Glutamatergic neuron (in vitro differentiated cells): Measurements from ENCODE around the gene STK25. TPM values are rescaled to one million over a fixed set of nuclear protein-coding genes. Genes with fewer than 3 reads are reported as not detected.

ENCODE experiments used
- DNase-seq: peaks from one replicate; pipeline ENCODE4 v3.0.0; 2022
- H3K27ac Mint-ChIP-seq: one replicate; pipeline ENCODE4 v1.8.0; 2020; ENCODE audit warnings: mild to moderate bottlenecking, mixed read lengths, inconsistent platforms; ENCODE audit not compliant: unreplicated experiment
- H3K27me3 Mint-ChIP-seq: one replicate; pipeline ENCODE4 v1.8.0; 2020; ENCODE audit warnings: mild to moderate bottlenecking, moderate library complexity, mixed read lengths, inconsistent platforms; ENCODE audit not compliant: unreplicated experiment
- H3K36me3 Mint-ChIP-seq: one replicate; pipeline ENCODE4 v1.8.0; 2020; ENCODE audit warnings: mild to moderate bottlenecking, mixed read lengths, inconsistent platforms; ENCODE audit not compliant: unreplicated experiment
- H3K4me1 Mint-ChIP-seq: one replicate; pipeline ENCODE4 v1.8.0; 2020; ENCODE audit warnings: mild to moderate bottlenecking, low read depth, mixed read lengths, inconsistent platforms; ENCODE audit not compliant: unreplicated experiment
- H3K4me3 Mint-ChIP-seq: one replicate; pipeline ENCODE4 v1.8.0; 2020; ENCODE audit warnings: mild to moderate bottlenecking, mixed read lengths, inconsistent platforms; ENCODE audit not compliant: unreplicated experiment
- H3K9me3 Mint-ChIP-seq: one replicate; pipeline ENCODE4 v1.8.0; 2020; ENCODE audit warnings: mild to moderate bottlenecking, moderate library complexity, mixed read lengths, inconsistent platforms; ENCODE audit not compliant: unreplicated experiment
- total RNA-seq: library from RNA; stranded (reverse); fragmentation: NEBNext Ultra II Directional; extraction: Animal tissue kit (Norgen Biotek cat#: 25700); gene quantifications from one replicate; pipeline ENCODE4 v1.2.1, GENCODE V29; 2021; ENCODE audit not compliant: unreplicated experiment
- TF ChIP-seq, protein P1 (sequence below): fragments of 200-600 bp; sonication (generic); IDR thresholded peaks from one replicate; pipeline ENCODE4 v1.5.0; 2021; ENCODE audit not compliant: partially characterized antibody, unreplicated experiment

STK25 gene
- total RNA-seq, 1 donor from 2014 or later: 347 TPM

- H3K27me3 Mint-ChIP-seq: peaks cover 4% of the 10 kb centered on the region
- H3K36me3 Mint-ChIP-seq: no peaks in the 10 kb centered on the region
- no peak overlapping the region for H3K4me3 Mint-ChIP-seq
- H3K4me1 Mint-ChIP-seq: peaks cover 3% of the 10 kb centered on the region
- DNase-seq: no peak
- H3K27ac Mint-ChIP-seq: no peak overlapping the region
- TF ChIP-seq, protein P1, sequence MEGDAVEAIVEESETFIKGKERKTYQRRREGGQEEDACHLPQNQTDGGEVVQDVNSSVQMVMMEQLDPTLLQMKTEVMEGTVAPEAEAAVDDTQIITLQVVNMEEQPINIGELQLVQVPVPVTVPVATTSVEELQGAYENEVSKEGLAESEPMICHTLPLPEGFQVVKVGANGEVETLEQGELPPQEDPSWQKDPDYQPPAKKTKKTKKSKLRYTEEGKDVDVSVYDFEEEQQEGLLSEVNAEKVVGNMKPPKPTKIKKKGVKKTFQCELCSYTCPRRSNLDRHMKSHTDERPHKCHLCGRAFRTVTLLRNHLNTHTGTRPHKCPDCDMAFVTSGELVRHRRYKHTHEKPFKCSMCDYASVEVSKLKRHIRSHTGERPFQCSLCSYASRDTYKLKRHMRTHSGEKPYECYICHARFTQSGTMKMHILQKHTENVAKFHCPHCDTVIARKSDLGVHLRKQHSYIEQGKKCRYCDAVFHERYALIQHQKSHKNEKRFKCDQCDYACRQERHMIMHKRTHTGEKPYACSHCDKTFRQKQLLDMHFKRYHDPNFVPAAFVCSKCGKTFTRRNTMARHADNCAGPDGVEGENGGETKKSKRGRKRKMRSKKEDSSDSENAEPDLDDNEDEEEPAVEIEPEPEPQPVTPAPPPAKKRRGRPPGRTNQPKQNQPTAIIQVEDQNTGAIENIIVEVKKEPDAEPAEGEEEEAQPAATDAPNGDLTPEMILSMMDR: no peak
- H3K9me3 Mint-ChIP-seq: peaks cover 8% of the 10 kb centered on the region
Measured at GRCh38 chr2:241496003-241496707, 12.2 kb downstream of the STK25 start.

DNA sequence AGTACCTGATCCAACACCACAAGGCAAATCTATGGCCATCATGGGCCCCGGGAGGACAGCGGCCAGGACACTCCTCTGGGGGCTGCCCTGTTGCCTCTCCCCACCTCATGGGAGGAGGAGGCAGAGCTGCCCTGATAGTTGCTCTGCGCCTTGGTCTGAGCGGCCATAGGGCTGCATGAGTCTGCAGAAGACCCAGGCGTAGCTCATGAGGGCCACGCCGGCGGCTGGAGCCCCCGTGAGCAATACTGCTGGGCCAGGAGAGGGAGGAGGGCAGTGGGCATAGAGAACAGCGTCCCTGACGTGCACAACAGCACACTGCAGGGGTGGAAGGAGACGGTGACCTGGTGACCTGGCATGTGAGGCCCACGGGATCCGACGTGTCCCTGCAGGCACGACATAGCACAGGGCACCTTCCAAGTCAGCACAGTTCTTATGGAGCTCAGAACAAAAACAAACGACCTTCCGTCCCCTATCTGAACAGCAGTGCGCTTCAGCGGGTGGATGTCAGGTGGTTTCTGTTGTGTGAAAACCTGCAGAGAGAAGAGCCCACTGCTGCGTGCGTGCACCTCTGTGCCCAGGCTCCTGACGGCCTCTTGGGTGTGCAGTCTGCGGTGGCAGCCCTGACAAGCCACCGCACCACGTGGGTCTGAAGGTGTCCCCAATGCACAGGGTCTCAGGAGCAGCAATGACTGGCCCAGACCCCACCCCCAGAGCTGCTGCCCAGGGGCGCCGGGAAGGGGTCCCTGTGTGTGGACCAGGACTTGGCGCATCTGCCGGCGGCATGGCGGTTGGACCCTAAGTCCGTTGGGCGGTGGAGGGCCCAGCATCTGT is 13.0 kb downstream of the STK25 start:
- H3K4me1 Mint-ChIP-seq: peaks cover 6% of the 10 kb centered on the region
- TF ChIP-seq, protein P1: no peak

GRCh38 chr2:241494311-241494908 is 14.0 kb downstream of the STK25 start:
- Mint-ChIP-seq H3K4me3 (no peak overlapping the region), H3K36me3 (no peaks in the 10 kb centered on the region), H3K4me1 (peaks cover 6% of the 10 kb centered on the region), H3K9me3 (peaks cover 13% of the 10 kb centered on the region), H3K27me3 (peaks cover 11% of the 10 kb centered on the region), H3K27ac (no peak overlapping the region)
- DNase-seq: no peak
- TF ChIP-seq, protein P1: no peak

More for the DNA sequence above, 13.0 kb downstream of the STK25 start:
- Mint-ChIP-seq H3K4me3 (no peak overlapping the region), H3K27ac (no peak overlapping the region), H3K9me3 (peaks cover 11% of the 10 kb centered on the region), H3K36me3 (no peaks in the 10 kb centered on the region), H3K27me3 (peaks cover 9% of the 10 kb centered on the region)
- DNase-seq: no peak

DNA sequence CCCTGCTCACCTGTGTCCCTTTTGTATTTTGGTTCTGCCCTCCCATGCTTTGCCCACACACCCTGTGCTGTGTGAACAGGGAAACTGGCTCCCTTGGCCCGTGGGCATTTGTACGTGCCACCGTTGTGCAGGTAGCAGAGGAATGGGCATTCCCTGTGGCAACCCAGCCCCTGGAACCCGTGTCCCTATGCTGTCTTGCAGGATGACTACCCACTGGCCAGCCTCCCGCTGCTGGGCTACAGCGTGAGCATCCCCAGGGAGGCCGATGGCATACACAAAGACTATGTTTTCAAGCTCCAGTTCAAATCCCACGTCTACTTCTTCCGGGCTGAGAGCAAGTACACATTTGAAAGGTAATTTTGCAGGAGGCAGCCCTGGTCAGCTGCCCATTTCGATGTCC is 15.3 kb downstream of the STK25 start:
- DNase-seq: no peak
- Mint-ChIP-seq H3K4me1 (peaks cover 6% of the 10 kb centered on the region), H3K27me3 (peaks cover 11% of the 10 kb centered on the region), H3K36me3 (no peaks in the 10 kb centered on the region), H3K4me3 (no peak overlapping the region), H3K27ac (no peak overlapping the region), H3K9me3 (peaks cover 13% of the 10 kb centered on the region)
- TF ChIP-seq, protein P1: no peak
